Measurements from ENCODE around the gene CHD5.

CHD5 gene

DNA sequence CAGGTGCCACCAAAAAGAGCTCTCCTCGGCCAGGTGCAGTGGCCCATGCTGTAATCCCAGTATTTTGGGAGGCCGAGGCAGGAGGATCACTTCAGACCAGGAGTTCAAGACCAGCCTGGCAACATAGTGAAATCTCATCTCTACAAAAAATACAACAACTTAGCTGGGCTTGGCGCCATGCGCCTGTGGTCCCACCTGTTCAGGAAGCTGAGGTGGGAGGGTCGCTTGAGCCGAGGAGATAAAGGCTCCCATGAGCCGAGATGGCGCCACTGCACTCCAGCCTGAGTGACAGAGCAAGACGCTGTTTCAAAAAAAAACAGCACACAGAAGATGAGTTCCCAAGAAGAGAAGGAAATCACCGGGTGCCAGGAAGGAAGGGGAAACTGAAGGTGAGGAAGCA is 67.0 kb downstream of the CHD5 start:
- no peak for DNase-seq (ENCODE audit: low spot score)

DNA sequence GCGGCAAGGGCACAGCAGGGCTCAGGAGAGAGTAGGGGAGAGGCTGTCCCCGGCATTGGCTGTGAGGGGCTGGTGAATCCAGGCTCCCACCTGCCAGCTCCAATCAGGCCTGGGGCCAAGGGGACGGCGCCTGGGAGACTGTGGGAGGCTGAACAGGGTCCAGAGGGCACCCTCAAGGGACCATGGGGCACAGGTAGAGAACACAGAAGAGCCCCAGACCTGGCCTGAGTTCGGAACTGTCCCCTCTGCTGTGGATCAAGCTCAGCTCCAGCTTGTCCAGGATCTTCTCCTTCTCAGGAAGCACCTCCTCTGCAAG is 67.5 kb downstream of the CHD5 start:
- DNase-seq (ENCODE audit: low spot score) = no peak

DNA sequence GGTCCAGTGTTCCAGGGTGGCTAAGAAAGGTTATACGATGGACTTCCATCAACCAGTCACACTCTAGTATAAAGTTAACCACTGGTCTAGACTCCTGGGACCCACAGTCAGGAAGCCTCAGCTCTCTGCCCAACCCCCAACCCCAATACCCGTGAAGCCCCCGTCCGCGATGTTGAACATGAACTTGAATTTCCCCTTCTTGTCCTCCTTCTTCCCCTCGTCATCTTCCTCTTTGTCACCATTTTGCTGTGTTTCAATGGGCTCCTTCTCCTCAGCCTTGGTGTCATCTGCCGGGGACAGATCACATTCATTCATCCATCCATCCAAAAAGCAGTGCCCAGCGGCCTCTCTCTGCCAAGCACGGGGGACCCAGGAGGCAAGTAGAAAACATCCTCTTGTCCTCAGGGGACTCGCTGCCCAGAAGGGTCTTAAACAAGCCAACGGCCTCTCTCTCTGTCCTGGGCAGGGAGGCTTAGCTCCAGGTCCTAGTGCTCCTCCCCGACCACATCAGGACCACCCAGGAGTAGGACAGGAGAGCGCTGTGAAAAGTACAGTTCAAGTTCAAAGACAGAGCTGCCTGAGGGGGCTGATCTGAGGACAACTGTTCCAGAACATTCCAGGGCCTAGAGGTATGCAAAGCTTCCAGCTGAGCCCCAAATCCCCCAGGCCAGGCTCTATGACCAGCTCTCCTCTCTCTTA is 68.0 kb downstream of the CHD5 start:
- no peak for DNase-seq (ENCODE audit: low spot score)

DNA sequence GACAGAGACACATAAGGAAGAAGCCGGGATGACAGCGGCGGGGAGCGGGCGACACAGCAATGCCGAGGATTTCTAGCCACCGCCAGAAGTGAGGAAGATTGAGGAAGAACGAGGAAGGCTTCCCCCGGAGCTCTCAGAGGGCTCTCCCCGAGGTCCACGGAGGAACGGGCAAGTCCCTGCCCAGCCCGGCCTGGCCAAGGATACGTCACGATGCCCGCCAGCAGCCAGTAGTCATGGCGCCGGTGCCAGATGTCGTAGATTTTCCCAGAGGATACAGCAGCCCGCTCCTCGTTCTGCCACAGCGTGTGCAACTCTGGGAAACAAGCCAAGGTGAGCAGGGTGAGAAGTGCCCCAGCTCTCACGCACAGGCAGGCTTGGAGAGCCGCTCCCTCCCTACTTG is 68.5 kb downstream of the CHD5 start:
- DNase-seq (ENCODE audit: low spot score) = no peak

DNA sequence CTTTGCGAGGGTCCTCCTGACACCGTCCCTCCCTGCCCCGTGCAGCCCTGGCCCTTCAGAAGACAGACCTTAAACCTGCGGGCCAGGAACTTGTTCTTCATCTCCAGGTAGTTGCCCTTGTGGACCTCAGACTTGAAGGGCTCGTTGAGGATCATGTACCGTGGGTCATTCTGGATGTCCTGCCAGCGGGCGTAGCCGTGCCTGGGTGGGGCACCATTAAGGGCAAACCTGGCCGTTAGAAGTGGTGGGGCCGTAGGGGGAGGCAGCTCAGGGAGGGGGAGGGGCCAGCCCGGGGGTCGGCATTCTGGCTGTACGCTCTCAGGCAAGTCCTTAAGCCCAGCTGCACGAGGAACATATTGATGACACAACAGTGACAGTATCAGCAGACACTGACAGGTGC is 69.8 kb downstream of the CHD5 start:
- DNase-seq (ENCODE audit: low spot score) = no peak

DNA sequence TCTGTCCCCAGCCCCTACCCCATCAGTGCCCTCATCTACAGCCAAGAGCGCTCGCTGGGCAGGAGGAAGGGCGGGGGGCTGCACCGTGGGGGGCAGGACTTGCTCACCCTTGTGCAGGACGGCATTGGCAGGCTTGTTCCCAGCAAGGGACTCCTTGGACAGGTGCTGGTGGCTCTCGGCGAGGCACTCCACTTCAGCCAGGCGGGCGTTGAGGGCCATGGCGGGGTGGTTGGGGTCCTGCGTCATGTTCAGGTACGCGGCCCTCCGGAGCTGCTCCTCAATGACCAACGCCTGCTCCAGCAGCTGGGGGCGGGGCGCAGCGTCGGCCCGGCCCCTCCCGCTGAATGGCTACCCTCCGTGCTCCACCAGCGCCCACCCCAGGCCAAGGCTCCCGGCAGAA is 70.4 kb downstream of the CHD5 start:
- DNase-seq (ENCODE audit: low spot score) = no peak

DNA sequence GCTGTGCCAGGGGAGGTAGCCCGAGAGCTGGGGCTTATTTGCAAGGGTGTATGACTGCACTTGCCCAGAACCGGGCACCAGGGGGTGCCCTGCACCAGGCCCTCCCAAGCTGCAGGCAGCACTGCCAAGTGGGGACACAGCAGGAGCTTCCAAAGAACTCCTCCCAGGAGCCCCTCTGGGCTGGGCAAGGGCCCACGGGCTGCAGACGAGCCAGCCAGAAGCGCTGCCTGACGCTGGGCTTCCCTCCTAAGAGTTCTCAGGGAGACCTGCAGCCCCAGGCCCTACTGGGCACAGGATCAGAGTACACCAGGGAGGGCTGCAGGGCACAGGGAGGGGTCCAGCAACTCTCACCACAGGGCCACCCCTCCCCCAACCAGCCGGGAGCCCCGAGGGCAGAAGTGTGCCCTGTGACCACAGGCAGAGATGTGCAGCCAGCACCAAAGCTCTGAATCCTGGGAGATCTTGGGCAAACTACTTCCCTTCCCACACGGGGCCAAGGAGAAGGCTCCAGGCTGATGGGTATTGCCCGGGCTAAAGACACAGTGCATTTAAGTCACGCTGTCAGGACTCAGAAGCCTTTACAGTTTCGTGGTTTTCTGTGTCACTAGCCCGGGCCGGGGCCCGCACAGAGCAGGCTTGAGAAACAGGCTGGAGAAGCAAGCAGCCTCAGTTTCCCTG is 71.0 kb downstream of the CHD5 start:
- DNase-seq (ENCODE audit: low spot score) = no peak

DNA sequence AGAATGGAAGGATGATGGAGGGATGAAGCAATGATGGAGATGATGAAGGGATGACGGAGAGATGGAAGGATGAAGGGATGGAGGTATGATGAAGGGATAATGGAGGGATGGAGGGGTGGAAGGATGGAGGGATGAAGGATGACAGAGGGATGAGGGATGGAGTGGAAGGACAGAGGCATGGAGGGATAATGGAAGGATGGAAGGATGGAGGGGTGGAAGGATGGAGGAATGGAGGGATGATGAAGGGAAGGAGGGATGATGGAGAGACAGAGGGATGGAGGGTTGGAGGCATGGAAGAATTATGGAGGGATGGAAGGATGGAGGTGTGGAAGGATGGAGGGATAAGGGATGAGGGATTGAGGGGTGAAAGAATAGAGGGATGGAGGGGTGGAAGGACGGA is 71.6 kb downstream of the CHD5 start:
- DNase-seq (ENCODE audit: low spot score) = no peak

DNA sequence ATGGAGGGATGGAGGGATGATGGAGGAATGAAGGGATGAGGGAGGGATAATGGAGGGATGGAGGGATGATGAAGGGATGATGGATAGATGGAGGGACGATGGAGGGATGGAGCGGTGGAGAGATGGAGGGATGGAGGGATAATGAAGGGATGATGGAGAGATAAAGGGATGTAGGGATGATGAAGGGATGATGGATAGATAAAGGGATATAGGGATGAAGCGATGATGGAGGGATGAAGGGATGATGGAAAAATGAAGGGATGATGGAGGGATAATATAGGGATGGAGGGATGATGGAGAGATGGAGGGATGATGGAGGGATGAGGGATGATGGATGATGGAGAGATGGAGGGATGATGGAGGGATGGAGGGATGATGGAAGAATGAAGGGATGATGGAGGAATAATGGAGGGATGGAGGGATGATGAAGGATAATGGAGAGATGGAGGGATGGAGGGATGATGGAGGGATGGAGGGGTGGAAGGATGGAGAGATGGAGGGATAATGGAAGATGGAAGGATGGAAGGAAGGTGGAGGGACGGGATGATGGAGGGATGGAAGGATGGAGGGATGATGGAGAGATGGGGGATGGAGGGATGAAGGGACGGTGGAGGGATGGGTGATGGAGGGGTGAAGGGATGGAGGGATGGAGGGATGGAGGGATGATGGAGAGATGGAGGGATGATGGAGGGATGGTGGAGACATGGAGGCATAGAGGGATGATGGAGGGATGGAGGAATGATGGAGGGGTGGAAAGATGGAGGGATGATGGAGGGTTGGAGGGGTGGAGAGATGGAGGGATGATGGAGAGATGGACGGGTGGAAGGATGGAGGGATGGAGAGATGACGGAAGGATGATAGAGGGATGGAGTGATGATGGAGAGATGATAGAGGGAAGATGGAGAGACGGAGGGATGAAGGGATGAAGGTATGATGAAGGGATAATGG is 72.4 kb downstream of the CHD5 start:
- DNase-seq (ENCODE audit: low spot score) = no peak

DNA sequence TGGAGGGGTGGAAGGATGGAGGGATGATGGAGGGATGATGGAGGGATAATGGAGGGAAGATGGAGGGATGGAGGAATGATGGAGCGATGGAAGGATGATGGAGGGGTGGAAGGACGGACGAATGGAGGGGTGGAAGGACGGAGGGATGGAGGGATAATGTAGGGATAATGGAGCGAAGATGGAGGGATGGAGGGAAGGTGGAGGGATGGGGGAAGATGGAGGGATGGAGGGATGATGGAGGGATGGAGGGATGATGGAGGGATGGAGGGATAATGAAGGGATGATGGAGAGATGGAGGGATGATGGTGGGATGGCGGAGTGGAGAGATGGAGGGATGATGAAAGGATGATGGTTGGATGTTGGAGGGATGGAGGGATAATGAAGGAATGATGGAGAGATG is 73.1 kb downstream of the CHD5 start:
- DNase-seq (ENCODE audit: low spot score) = no peak

DNA sequence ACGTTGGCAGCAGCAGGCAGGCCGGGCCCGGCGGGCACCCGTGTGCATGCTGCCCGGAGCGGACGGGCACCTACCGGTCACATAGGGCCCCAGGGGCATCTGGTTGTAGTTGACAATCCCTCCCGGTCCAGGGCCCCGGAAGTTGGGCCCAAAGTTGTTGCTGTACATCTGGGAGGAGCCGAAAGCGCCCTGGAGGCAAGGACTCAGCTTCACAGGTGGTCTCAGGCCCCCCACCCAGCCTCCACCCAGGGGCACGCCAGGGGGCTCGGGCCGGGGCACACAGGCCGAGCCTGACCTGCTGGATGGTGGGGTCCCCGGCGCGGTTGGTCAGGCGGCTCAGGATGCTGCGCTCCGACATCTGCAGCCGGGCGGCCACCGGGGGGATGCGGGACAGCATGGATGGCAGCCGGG is 73.8 kb downstream of the CHD5 start:
- DNase-seq (ENCODE audit: low spot score) = no peak

DNA sequence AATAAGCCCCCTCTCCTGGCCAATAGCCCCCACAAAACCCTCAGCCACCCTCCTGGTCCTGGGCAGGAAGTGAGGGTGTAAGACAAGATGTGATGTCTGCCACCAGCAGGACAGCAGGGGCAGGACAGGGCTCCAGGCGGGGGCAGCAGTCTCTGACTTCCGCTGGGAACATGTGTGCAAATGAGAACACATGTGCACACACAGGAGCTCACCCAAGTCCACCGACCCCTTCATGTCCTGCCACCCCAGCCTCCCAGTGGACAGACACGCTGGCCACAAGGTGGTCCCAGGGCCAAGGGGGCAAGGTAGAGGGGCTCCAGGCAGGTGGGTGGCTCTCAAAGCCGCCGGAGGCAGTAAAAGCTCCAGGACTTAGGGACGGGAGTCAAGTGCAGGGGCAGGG is 74.4 kb downstream of the CHD5 start:
- DNase-seq (ENCODE audit: low spot score) = no peak

DNA sequence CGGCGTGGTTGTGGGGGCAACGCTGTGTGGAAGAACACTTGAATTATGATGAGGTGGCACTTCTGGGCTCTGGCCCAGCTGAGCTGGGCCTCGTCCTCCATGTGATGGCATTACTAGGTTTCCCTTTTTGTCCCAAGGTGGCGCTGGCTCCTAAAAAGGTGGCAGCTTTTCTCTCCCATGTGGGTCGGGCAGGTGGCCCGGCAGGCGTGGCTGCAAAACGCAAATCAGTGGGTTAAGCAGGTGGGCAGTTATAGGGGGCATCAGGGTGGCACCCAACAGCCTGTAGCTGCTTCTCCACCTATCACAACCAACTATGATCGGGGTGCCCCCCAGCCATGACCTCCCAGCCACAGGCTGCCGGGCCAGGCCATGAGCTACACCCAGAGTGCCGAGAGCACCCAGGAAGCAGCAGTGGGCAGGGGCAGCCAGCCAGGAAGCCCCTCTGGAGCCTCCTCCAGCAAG is 74.9 kb downstream of the CHD5 start:
- DNase-seq (ENCODE audit: low spot score) = no peak

DNA sequence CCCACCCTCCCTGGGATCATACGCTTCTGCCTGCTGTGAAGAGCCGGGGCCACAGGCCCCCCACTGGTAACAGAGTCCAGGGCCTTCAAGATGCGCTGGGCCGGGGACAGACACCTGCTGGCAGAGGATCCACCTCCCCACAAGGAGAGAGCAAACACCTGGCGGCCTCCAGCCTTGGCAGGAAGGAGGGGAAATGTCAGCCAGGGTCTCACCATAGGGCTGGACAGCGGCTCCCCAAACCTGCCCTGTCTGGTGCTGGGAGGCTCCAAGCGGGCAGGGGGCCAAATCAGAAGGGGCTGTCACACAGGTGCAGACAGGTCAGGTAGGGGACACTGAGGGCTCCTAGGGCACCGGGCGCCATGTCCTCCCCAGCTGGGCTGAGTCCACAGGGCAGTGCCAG is 75.5 kb downstream of the CHD5 start:
- no peak for DNase-seq (ENCODE audit: low spot score)

DNA sequence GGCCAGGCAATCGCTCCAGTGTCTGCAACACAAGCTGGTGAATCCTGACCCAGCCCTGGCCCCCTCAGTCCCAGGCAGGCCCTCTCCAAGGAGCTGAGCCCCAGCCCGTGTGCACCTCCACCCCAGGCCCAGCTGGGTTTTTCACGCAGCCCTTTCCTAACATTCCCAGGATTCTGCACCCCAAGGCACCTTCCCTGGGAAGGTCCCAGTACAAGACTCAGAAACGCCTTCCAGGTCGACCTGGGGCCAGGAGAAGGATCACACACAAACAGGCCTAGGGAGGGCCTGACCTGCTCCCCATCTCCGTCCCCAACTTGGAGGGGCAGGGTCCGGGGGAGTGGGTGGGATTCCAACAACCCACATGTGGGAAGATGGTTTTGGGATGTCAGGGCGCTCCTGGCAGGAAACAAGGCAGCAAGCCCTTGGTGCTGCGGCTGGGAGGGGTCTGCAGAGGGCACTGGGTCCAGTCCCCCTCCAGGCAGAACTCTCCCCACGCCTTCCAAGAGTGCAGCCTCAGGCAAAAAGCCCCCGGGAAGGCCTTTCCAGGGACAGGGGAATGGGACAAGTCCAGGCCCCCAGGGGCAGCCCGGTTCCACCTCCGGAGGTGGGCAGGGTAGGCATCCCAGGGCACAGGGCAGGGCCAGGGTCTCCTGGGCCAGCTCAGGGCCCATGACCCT is 76.1 kb downstream of the CHD5 start:
- no peak for DNase-seq (ENCODE audit: low spot score)

DNA sequence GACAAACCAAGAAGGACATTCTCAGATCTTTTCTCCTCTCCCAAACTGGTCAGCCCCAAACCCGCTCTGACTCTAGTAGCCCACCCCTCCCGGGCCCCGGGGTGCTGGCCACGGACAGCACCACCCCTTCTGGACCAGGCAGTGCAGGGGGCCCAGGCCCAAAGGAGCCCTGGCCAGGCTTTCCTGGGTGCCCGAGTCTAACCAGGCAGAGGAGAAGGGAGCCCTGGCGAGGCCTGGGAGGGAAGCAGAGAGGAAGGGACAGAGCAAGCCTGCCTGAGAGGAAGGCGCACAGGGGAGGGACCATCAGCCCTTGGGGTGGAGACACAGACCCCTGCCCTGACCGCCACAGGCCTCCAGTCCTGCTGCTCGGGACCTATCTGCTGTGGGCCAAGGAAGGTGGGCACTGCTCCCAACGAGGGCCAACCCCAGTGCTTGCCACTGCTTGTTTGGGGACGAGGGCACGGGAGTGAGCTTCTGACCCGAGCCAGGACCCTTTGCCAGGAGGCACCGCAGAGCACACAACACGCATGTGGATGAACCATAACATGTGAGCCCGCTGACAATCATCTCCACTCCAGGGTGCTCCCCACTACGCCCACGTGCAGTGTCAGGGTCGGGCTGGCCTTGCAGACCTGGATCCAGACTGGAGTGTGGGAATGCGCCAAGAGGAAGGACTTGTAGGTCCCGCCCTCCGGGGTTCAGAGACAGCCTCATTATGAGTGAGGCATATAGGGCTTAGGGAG is 76.8 kb downstream of the CHD5 start:
- DNase-seq (ENCODE audit: low spot score) = no peak

DNA sequence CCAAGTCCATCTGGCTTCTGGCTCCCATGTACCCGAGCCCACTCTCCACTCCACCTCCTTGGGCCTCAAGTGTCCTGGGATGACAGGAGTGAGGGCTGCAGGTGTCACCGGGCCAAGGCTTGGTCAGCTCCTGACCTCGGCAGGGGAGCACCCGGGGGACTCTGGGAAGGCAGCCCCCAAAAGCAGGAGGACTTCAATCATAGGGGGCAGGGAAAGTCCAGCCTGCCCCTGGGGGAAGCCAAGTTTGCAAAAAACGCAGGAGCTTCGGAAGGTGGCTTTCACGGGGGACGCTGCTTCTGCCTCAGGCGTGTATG is 77.6 kb downstream of the CHD5 start:
- DNase-seq (ENCODE audit: low spot score) = no peak

DNA sequence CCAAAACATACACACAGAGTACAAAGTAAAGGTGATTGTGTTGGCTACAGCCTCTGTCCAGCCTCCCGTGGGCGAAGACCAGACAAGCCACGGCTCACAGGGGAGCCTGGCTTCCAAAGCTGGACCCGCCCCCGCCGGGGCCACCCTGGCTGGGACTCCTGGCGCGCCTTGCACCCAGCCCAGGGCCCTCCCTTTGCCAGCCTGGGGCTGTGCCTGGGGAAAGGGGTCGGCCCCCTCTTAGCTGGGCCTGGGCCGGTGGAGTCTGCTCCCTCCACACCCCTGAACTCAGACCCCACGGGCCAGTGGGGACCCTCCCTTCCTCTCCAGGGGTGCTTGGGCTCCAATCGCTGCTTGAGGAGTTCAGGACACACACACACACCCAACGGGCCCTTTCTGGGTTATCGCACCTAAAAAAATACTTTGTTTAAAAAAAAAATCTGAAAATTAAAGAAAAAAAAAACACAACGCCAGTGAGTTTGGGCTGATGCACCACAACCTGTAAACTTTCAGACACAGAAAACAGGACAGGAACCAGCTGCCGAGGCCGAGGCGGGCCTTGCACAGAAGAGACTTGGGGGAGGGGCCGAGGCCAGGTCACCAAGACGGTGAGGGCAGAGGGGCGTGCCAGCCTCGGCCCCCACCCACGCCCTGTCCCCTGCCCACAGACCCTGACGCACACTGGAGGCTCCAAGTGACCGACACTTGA is 78.1 kb downstream of the CHD5 start:
- no peak for DNase-seq (ENCODE audit: low spot score)

DNA sequence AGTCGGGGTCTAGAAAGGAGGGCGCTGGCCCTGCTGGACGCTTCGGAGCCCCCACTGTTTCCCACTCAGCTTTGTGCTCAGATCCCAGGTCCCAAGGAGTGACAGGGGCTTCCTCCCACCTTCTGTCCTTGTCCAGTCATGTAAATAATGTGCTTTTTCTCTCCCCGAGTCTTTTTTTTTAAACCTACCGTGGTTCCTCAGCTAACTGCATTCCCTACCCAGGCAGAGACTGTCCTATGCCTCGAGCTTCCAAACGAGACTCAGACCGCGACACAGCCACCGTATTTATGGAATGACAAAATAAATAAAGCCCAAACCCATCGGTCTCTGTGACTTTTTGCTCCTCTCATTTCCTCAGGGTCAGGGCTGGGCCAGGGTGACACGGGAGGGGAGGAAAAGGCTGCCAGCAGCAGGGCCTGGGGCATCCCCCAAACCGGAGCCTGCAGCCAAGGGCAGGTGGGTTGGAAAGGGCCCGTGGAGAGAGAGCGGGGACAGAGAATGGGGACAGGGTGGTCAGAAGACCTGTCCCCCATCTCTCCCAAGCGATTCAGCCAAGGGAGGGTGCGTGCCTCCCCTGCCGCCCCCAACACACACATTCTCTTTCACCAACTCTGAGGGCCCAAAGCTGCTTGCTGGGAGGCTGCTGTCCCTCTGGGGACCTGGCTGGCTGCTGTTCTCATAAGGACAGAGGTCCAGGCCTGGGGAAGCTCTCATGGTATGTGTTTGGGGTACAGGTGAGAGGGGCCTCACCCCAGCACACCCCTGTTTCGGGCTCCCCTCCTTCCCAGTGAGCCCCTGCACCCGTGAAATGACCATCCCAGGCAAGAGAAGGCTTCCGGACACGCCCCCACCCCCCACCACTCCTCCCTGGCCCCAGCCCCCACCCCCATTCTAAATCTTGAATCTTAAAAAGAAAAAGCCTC is 79.0 kb downstream of the CHD5 start:
- no peak for DNase-seq (ENCODE audit: low spot score)
